Right ventricle myocardium superior (tissue), 1 donor: ENCODE results near the gene GOLGA6B. TPM values are rescaled to one million over a fixed set of nuclear protein-coding genes. Genes with fewer than 3 reads are reported as not detected.
"Not testable (repeated sequence)": the region's sequence is repeated elsewhere in the genome, so short reads cannot be mapped to it uniquely, and the experiment has no call there.

Source experiments
- ATAC-seq: fragments of 200-7000 bp; cut with Tn5 transposase; one replicate; pipeline ENCODE4 v1.9.1; 2020; ENCODE audit warnings: mild to moderate bottlenecking; ENCODE audit not compliant: poor library complexity
- DNase-seq: peaks from one replicate; pipeline ENCODE4 v3.0.0-alpha.2; 2020
- intact Hi-C: fragments of 100-400 bp; cut with DNase I; formaldehyde crosslinking; loops from one replicate; pipeline ENCODE4 v1.11.2; 2022
- total RNA-seq: library from RNA; stranded (reverse); fragmentation: NEBNext Ultra II Directional; extraction: Animal tissue kit (Norgen Biotek cat#: 25700); gene quantifications from one replicate; pipeline ENCODE4 v1.2.1, GENCODE V29; 2021
- donor health status: DM: no; HTN: yes; CAD: no; lungs with severe emphysema.

Gene GOLGA6B
- total RNA-seq, 1 donor from 2014 or later, result not detected

- intact Hi-C loops, DNase-seq, ATAC-seq: not testable (repeated sequence)
These were observed 54.2 kb downstream of the GOLGA6B start for GRCh38 chr15:72708551-72709303.

Other genes with a start within 250 kb of the GOLGA6B start
- gene ARIH1, start 180.4 kb upstream of the GOLGA6B start, total RNA-seq, result 176 TPM
- not detected for gene HIGD2B, start 31.5 kb downstream of the GOLGA6B start, total RNA-seq
- 11.5 TPM for gene BBS4, start 31.5 kb downstream of the GOLGA6B start, total RNA-seq
- gene ADPGK, start 129.1 kb downstream of the GOLGA6B start, total RNA-seq, result 7.7 TPM